ENCODE measurements around the gene PMEL. TPM values are rescaled to one million over a fixed set of nuclear protein-coding genes. Genes with fewer than 3 reads are reported as not detected.
"Not testable (repeated sequence)": the region's sequence is repeated elsewhere in the genome, so short reads cannot be mapped to it uniquely, and the experiment has no call there.

Gene PMEL
- total RNA-seq, 1 experiment from 2014 or later = 2.0 TPM

- no peaks in the 10 kb centered on the region for H3K27me3 ChIP-seq
- H3K4me3 ChIP-seq = no peak overlapping the region
- no peak for DNase-seq
- H3K36me3 ChIP-seq = peaks cover 45% of the 10 kb centered on the region
- H3K9me3 ChIP-seq = no peaks in the 10 kb centered on the region
These were observed 27.5 kb upstream of the PMEL start for GRCh38 chr12:55993230-55993853.

DNA sequence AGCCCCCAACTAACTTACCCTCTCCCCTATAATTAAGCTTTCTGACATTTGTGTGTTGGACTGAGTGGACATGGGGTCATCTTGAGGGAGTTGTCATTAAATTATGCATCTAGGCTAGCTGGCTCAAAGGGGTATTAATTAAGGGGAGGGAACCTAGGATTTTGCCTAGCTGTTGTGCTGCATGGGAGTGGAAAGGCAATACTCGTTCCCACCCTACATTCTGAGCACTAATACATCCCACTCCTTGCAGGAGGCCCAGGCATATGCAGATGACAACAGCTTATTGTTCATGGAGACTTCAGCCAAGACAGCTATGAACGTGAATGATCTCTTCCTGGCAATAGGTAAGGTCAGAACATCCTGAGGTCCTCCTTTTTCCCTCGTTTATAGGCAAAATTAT, 25.3 kb upstream of the PMEL start:
- Histone ChIP-seq H3K4me3 (no peak overlapping the region), H3K36me3 (peaks cover 58% of the 10 kb centered on the region), H3K27me3 (no peaks in the 10 kb centered on the region), H3K9me3 (no peaks in the 10 kb centered on the region)
- DNase-seq = no peak

- peaks cover 54% of the 10 kb centered on the region for H3K36me3 ChIP-seq
- not testable (repeated sequence) for H3K4me3 ChIP-seq, DNase-seq, H3K9me3 ChIP-seq, H3K27me3 ChIP-seq
These were observed 20.1 kb upstream of the PMEL start for GRCh38 chr12:55985976-55986375.

GRCh38 chr12:55985341-55985740, 19.5 kb upstream of the PMEL start:
- DNase-seq = no peak
- H3K4me3 ChIP-seq = no peak overlapping the region
- H3K36me3 ChIP-seq = peaks cover 52% of the 10 kb centered on the region
- no peaks in the 10 kb centered on the region for H3K9me3 ChIP-seq
- H3K27me3 ChIP-seq = no peaks in the 10 kb centered on the region

DNA sequence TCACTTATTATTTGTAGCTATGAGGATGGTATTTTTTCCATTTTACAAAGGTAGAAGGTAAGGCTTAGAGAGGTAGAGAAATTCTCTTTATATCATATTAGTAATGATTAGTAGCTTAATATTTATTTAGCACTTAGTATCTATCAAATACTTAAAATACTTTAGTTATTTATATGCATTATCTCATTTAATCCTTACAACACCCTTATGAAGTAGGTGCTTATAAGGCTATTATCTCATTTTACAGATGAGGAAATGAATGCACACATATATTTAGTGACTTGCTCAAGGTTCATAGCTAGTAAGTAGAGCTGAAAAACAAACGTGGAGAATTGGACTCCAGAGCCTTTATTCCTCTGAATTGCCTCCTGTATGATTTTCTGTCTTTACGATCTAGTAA, 19.0 kb upstream of the PMEL start:
- Histone ChIP-seq H3K9me3 (no peaks in the 10 kb centered on the region), H3K4me3 (no peak overlapping the region), H3K36me3 (peaks cover 51% of the 10 kb centered on the region), H3K27me3 (no peaks in the 10 kb centered on the region)
- no peak for DNase-seq

- no peak overlapping the region for H3K4me3 ChIP-seq
- DNase-seq = no peak
These were observed 17.5 kb upstream of the PMEL start for GRCh38 chr12:55983232-55983842.

GRCh38 chr12:55982319-55982936, 16.6 kb upstream of the PMEL start:
- Histone ChIP-seq H3K4me3 (no peak overlapping the region), H3K36me3 (peaks cover 41% of the 10 kb centered on the region), H3K9me3 (no peaks in the 10 kb centered on the region), H3K27me3 (no peaks in the 10 kb centered on the region)
- no peak for DNase-seq

More at GRCh38 chr12:55983232-55983842, 17.5 kb upstream of the PMEL start:
- H3K9me3 ChIP-seq = no peaks in the 10 kb centered on the region
- no peaks in the 10 kb centered on the region for H3K27me3 ChIP-seq
- H3K36me3 ChIP-seq = peaks cover 47% of the 10 kb centered on the region

- peaks cover 37% of the 10 kb centered on the region for H3K36me3 ChIP-seq
These were observed 16.0 kb upstream of the PMEL start for GRCh38 chr12:55981882-55982281.

DNA sequence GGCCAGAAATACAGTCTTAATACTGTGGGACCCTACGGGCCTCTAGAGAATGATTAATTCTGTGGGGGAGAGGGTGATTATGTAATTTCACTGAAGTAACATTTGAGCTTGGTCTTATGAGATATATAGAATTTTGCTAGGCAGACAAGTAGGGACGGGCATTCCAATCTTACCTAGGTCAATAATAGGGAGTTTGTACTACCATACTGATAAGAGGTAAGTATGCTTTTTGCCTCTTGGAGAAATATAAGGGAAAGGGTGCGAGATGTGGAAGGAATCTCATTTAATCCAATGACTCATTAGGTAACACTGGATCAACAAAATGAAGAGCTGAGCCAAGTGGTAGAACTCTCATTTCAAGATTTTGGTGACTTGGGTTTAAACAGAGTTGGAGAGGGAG, 13.2 kb upstream of the PMEL start:
- Histone ChIP-seq H3K4me3 (no peak overlapping the region), H3K27me3 (no peaks in the 10 kb centered on the region), H3K36me3 (peaks cover 25% of the 10 kb centered on the region), H3K9me3 (no peaks in the 10 kb centered on the region)
- no peak for DNase-seq

More at GRCh38 chr12:55981882-55982281, 16.0 kb upstream of the PMEL start:
- not testable (repeated sequence) for H3K27me3 ChIP-seq, DNase-seq, H3K4me3 ChIP-seq, H3K9me3 ChIP-seq

- H3K27me3 ChIP-seq = no peaks in the 10 kb centered on the region
- H3K36me3 ChIP-seq = peaks cover 25% of the 10 kb centered on the region
- no peaks in the 10 kb centered on the region for H3K9me3 ChIP-seq
- no peak overlapping the region for H3K4me3 ChIP-seq
- no peak for DNase-seq
These were observed 12.6 kb upstream of the PMEL start for GRCh38 chr12:55978393-55978792.

GRCh38 chr12:55974308-55974730, 8.5 kb upstream of the PMEL start:
- Histone ChIP-seq H3K9me3 (no peaks in the 10 kb centered on the region), H3K27me3 (no peaks in the 10 kb centered on the region), H3K36me3 (peaks cover 34% of the 10 kb centered on the region), H3K4me3 (peak overlapping the region; percentile 94)
- DNase-seq = peak; percentile 53

GRCh38 chr12:55973599-55974307, 7.9 kb upstream of the PMEL start, which contains the start of gene RAB5B:
RAB5B (plus strand) TSS chr12:55974078; CDS start chr12:55986961, 12,883 bp downstream.
- DNase-seq = peak; percentile 100
- Histone ChIP-seq H3K9me3 (no peaks in the 10 kb centered on the region), H3K4me3 (peak within 1 kb of the TSS; percentile 94), H3K36me3 (peaks cover 34% of the 10 kb centered on the region), H3K27me3 (no peaks in the 10 kb centered on the region)

DNA sequence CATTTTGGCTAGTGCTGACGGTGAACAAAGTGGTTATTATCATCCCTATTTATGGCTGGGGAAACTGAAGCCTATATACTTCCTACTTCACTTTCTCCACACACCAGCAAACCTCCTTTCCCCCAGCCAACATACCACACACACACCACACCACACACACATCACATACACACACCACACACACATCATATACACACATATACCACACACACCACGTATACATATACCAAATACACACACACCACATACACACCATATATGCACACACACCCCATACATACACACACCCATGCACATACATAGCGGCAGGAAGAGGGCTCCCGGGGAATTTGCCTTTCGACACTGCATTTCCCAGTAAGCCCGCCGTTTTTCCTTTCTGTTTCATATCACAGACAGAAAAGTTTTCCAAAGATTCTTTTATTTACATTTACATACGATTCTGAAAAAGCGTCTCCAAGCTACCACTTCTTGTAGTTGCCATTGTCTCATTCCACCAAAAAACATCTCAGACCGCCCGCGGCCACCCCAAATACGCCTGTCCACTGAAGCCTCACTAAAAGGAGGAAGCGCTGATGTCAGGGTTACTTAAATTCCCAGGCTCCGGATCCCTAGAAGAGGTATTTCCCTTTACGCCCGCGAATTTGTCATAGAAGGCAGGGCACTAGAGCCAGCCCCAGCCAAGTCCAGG, 7.2 kb upstream of the PMEL start:
- Histone ChIP-seq H3K4me3 (peak overlapping the region; percentile 58), H3K9me3 (no peaks in the 10 kb centered on the region), H3K27me3 (no peaks in the 10 kb centered on the region), H3K36me3 (peaks cover 41% of the 10 kb centered on the region)
- no peak for DNase-seq

- DNase-seq = no peak
- Histone ChIP-seq H3K9me3 (no peaks in the 10 kb centered on the region), H3K36me3 (peaks cover 45% of the 10 kb centered on the region), H3K27me3 (no peaks in the 10 kb centered on the region), H3K4me3 (peak overlapping the region; percentile 58)
These were observed 6.6 kb upstream of the PMEL start for GRCh38 chr12:55972456-55972855.

GRCh38 chr12:55972042-55972441, 6.2 kb upstream of the PMEL start:
- no peak overlapping the region for H3K4me3 ChIP-seq
- peak; percentile 26 for DNase-seq
- peaks cover 45% of the 10 kb centered on the region for H3K36me3 ChIP-seq
- no peaks in the 10 kb centered on the region for H3K9me3 ChIP-seq
- H3K27me3 ChIP-seq = no peaks in the 10 kb centered on the region

GRCh38 chr12:55970775-55971174, 4.9 kb upstream of the PMEL start:
- no peaks in the 10 kb centered on the region for H3K27me3 ChIP-seq
- no peak overlapping the region for H3K4me3 ChIP-seq
- 0 out of 2 replicates have a peak, but pooled peaks cover 3% of the 10 kb centered on the region for H3K9me3 ChIP-seq
- DNase-seq = no peak
- peaks cover 37% of the 10 kb centered on the region for H3K36me3 ChIP-seq

Measured in MG63 (cell line).